MM.1S (cell line): ENCODE measurements around the gene TYR.
"Not testable (repeated sequence)": the region's sequence is repeated elsewhere in the genome, so short reads cannot be mapped to it uniquely, and the experiment has no call there.

Source experiments
- DNase-seq: peaks from one replicate; pipeline ENCODE4 v3.0.0-alpha.2; 2015
- H2AFZ ChIP-seq: fragments of 300-600 bp; sonication (generic); 2 replicates; pipeline ENCODE4 v1.6.0; 2016; ENCODE audit warnings: antibody characterized with exemption, low read length
- H3F3A ChIP-seq: fragments of 300-600 bp; sonication (generic); 2 replicates; pipeline ENCODE4 v1.6.1; 2016; ENCODE audit warnings: mild to moderate bottlenecking, antibody characterized with exemption, low read length, moderate library complexity, mixed read lengths; ENCODE audit not compliant: insufficient read depth
- H3K27ac ChIP-seq: fragments of 300-600 bp; sonication (generic); 2 replicates; pipeline ENCODE4 v1.5.1; 2016; ENCODE audit warnings: mild to moderate bottlenecking, low read length
- H3K27me3 ChIP-seq: fragments of 300-600 bp; sonication (generic); replicated peaks from 2 replicates; pipeline ENCODE4 v1.6.0; 2016; ENCODE audit warnings: low read length; ENCODE audit not compliant: insufficient read depth
- H3K36me3 ChIP-seq: fragments of 300-600 bp; sonication (generic); replicated peaks from 2 replicates; pipeline ENCODE4 v1.6.1; 2016; ENCODE audit warnings: mild to moderate bottlenecking, low read length, mixed read lengths; ENCODE audit not compliant: insufficient read depth
- H3K4me1 ChIP-seq: fragments of 300-600 bp; sonication (generic); 2 replicates; pipeline ENCODE4 v1.6.1; 2016; ENCODE audit warnings: low read length, mixed read lengths
- H3K4me2 ChIP-seq: fragments of 300-600 bp; sonication (generic); 2 replicates; pipeline ENCODE4 v1.6.0; 2016; ENCODE audit warnings: low read depth, low read length
- H3K4me3 ChIP-seq: fragments of 300-600 bp; sonication (generic); 2 replicates; pipeline ENCODE4 v1.5.1; 2016; ENCODE audit warnings: low read length, mixed read lengths
- H3K79me2 ChIP-seq: fragments of 300-600 bp; sonication (generic); 2 replicates; pipeline ENCODE4 v1.6.1; 2016; ENCODE audit warnings: mixed run types, low read length, mixed read lengths
- H3K9ac ChIP-seq: fragments of 300-600 bp; sonication (generic); 2 replicates; pipeline ENCODE4 v1.6.1; 2016; ENCODE audit warnings: low read length, mixed read lengths
- H3K9me2 ChIP-seq: fragments of 300-600 bp; sonication (generic); replicated peaks from 2 replicates; pipeline ENCODE4 v1.6.1; 2016; ENCODE audit warnings: mild to moderate bottlenecking, low read length, mixed read lengths; ENCODE audit not compliant: insufficient read depth
- H3K9me3 ChIP-seq: fragments of 300-600 bp; sonication (generic); replicated peaks from 2 replicates; pipeline ENCODE4 v1.6.1; 2016; ENCODE audit warnings: mild to moderate bottlenecking, low read length, mixed read lengths; ENCODE audit not compliant: insufficient read depth
- H4K20me1 ChIP-seq: fragments of 300-600 bp; sonication (generic); 2 replicates; pipeline ENCODE4 v1.6.1; 2016; ENCODE audit warnings: mild to moderate bottlenecking, low read length, moderate library complexity, mixed read lengths; ENCODE audit not compliant: insufficient read depth
- EZH2 ChIP-seq: fragments of 300-600 bp; sonication (generic); optimal IDR thresholded peaks from 2 replicates; pipeline ENCODE3; 2017; ENCODE audit warnings: low read depth, mild to moderate bottlenecking, antibody characterized with exemption, low read length, mixed read lengths
- EZH2phosphoT487 ChIP-seq: fragments of 300-600 bp; sonication (generic); IDR thresholded peaks from 2 replicates; pipeline ENCODE4 v1.6.1; 2018; ENCODE audit warnings: antibody characterized with exemption, low read length
- TF ChIP-seq, protein P1 (sequence below): fragments of 300-600 bp; sonication (generic); IDR thresholded peaks from 2 replicates; pipeline ENCODE4 v1.5.1; 2016; ENCODE audit warnings: antibody characterized with exemption, low read length, mixed read lengths

Gene TYR

DNA sequence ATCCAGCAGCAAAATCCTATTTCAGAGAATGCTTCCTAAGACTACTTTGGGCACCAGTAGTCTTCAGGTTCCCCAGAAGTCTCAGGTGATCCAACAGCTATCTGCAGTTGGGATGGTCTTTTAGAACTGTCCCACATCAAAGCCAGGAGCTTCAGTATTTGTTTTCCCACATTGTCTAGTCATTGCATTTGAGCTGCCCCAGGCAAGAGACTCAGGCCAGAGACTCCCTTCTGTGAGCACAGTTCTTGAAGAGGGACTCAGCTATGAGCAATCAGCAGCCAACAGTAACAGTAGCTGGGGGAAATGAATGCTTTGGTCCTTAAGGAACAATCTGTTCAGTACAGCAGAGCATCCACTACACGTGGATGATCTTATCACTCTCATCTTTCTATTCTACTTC lies 125.4 kb downstream of the TYR start:
- not testable (repeated sequence) for H3K9me2 ChIP-seq, H3K27me3 ChIP-seq, H3K9me3 ChIP-seq, DNase-seq, H4K20me1 ChIP-seq, H3K4me2 ChIP-seq, H3K9ac ChIP-seq, H3F3A ChIP-seq, H3K4me3 ChIP-seq, H3K36me3 ChIP-seq, H3K4me1 ChIP-seq, H3K27ac ChIP-seq, H3K79me2 ChIP-seq, H2AFZ ChIP-seq

DNA sequence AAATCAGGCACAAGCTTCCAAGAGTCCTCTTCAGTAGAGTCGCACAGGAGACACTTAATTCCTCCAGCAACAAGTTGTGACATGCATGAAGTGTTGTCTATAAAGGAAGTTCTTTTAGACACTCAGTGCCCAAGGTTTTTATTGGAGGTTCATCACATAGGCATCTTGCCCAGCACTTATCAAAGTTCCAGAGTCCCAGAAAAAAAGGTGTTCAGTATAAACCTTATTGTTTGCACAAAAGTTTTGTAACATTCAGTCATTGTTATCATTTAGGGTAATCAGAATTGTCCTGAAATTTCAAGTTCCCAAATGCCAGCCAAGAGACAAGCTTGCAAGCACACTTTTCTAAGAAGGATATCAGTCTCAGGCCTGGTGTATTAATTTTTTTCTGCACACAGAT lies 130.6 kb downstream of the TYR start:
- not testable (repeated sequence) for H3K27ac ChIP-seq, H4K20me1 ChIP-seq, H3F3A ChIP-seq, H3K4me2 ChIP-seq, H2AFZ ChIP-seq, H3K9ac ChIP-seq, H3K36me3 ChIP-seq, H3K27me3 ChIP-seq, H3K4me1 ChIP-seq, H3K9me3 ChIP-seq, H3K4me3 ChIP-seq, DNase-seq, H3K9me2 ChIP-seq, H3K79me2 ChIP-seq

DNA sequence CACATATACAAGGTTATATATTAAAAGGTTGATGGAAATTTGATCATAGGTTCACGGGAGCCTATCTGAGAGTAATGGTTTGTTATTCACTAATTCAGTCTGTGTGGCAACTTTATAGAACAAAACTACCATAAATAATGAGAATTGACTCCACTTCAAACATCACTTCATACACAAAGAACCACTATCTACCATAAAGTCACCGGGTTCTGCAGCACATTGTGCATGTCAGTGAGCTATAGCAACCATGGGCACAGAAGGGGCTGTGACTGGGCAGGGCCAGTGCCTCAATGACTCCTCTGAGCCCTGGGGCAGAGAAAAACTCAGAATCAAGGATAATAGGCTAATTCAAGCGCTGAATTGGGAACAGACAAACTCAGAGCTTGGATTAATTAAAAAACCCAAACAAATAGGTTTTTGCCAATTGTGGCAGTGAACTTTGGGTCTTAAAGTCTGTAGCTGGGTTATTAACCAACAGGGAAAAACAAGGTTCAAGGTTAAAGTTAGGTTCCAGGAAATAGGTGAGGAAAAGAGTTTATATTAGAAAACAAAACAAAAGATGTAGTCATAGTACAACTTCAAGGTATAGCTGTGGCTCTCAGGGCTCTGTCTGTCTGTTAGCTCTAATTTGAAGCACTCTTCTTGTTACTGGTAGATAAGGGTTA lies 131.8 kb downstream of the TYR start:
- not testable (repeated sequence) for H2AFZ ChIP-seq, H3K4me2 ChIP-seq, H3K9me2 ChIP-seq, H3K36me3 ChIP-seq, H3F3A ChIP-seq, H3K79me2 ChIP-seq, H3K9ac ChIP-seq, H3K4me1 ChIP-seq, H3K9me3 ChIP-seq, H4K20me1 ChIP-seq, H3K4me3 ChIP-seq, H3K27me3 ChIP-seq, DNase-seq, H3K27ac ChIP-seq

DNA sequence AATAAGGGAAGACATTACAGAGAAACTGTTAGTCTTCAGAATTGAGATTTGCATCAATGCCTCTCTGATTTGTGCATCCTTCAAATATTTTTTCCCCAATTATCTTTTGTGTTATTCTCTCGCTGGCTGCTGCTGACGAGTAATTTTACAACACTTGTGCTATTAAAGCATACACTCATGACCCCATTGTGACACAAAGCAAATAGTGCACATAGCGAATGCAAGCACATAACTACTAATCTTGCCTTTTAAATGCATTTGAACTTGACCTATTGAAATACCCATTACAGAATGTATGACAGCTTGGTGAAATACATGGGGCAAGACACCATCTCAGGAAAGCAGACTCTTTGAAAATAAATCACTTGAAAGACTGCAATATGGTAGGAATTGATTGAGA lies 132.9 kb downstream of the TYR start:
- not testable (repeated sequence) for H3K27ac ChIP-seq, H4K20me1 ChIP-seq, H3K9ac ChIP-seq, H3K9me3 ChIP-seq, H3K4me3 ChIP-seq, H3K4me2 ChIP-seq, H2AFZ ChIP-seq, H3K4me1 ChIP-seq, DNase-seq, H3F3A ChIP-seq, H3K27me3 ChIP-seq, H3K36me3 ChIP-seq, H3K79me2 ChIP-seq, H3K9me2 ChIP-seq

DNA sequence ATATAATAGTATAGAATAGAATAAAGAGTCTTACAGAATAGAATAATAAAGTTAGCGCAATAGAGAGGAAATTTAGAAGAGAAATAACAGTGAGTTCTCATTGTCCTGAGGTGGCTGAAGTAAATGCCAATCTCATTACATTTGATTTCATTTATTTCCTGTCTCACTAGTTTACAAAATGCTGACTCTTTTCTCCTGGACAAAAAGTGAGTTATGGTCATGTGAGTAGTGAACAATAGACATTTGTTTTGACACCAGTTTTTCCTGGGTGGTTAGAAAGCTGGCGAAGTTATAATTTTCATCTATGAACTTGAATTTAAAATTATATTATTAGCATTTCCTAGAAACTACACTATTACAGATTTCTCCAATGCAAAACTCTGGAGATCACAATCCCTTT lies 143.7 kb downstream of the TYR start:
- no peak for DNase-seq
- Histone ChIP-seq H3K9me2 (no peaks in the 10 kb centered on the region), H4K20me1 (no peaks in the 10 kb centered on the region), H3K4me1 (no peaks in the 10 kb centered on the region), H3K79me2 (no peaks in the 10 kb centered on the region), H3K27ac (no peak overlapping the region), H3K36me3 (no peaks in the 10 kb centered on the region), H3K27me3 (no peaks in the 10 kb centered on the region), H3K9ac (no peak overlapping the region), H3K4me3 (no peak overlapping the region), H3K4me2 (no peak overlapping the region), H2AFZ (no peak overlapping the region), H3F3A (no peaks in the 10 kb centered on the region), H3K9me3 (no peaks in the 10 kb centered on the region)
- no peak for TF ChIP-seq EZH2
- no peak for TF ChIP-seq EZH2phosphoT487
- TF ChIP-seq, protein P1, sequence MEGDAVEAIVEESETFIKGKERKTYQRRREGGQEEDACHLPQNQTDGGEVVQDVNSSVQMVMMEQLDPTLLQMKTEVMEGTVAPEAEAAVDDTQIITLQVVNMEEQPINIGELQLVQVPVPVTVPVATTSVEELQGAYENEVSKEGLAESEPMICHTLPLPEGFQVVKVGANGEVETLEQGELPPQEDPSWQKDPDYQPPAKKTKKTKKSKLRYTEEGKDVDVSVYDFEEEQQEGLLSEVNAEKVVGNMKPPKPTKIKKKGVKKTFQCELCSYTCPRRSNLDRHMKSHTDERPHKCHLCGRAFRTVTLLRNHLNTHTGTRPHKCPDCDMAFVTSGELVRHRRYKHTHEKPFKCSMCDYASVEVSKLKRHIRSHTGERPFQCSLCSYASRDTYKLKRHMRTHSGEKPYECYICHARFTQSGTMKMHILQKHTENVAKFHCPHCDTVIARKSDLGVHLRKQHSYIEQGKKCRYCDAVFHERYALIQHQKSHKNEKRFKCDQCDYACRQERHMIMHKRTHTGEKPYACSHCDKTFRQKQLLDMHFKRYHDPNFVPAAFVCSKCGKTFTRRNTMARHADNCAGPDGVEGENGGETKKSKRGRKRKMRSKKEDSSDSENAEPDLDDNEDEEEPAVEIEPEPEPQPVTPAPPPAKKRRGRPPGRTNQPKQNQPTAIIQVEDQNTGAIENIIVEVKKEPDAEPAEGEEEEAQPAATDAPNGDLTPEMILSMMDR, result no peak
